NCI-H748 treated with DMSO at 0.1 percent for 48 hours (cell line): Measurements from ENCODE around the gene ICE1.
"Not testable (repeated sequence)": the region's sequence is repeated elsewhere in the genome, so short reads cannot be mapped to it uniquely, and the experiment has no call there.

Experiments
- DNase-seq: peaks from one replicate; lab custom pipeline; 2025; lab: John Stamatoyannopoulos, UW

Gene ICE1

GRCh38 chr5:5490774-5491347, 68.4 kb downstream of the ICE1 start:
- no peak for DNase-seq

- peak; percentile 93 for DNase-seq
Observed at GRCh38 chr5:5492087-5492933, 69.8 kb downstream of the ICE1 start.

DNA sequence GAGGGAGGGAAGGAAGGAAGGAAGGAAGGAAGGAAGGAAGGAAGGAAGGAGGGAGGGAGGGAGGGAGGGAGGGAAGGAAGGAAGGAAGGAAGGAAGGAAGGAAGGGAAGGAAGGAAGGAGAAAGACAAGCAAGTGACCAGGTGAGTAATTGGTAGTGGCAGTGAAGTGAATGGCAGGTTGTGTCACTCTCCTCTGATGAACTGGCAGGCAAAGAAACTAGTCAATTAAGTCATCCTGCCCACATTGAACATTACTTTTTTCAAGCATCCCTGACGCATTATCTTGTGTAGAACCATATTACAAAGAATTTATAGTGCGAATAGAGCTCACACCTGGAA, 70.4 kb downstream of the ICE1 start:
- not testable (repeated sequence) for DNase-seq

DNA sequence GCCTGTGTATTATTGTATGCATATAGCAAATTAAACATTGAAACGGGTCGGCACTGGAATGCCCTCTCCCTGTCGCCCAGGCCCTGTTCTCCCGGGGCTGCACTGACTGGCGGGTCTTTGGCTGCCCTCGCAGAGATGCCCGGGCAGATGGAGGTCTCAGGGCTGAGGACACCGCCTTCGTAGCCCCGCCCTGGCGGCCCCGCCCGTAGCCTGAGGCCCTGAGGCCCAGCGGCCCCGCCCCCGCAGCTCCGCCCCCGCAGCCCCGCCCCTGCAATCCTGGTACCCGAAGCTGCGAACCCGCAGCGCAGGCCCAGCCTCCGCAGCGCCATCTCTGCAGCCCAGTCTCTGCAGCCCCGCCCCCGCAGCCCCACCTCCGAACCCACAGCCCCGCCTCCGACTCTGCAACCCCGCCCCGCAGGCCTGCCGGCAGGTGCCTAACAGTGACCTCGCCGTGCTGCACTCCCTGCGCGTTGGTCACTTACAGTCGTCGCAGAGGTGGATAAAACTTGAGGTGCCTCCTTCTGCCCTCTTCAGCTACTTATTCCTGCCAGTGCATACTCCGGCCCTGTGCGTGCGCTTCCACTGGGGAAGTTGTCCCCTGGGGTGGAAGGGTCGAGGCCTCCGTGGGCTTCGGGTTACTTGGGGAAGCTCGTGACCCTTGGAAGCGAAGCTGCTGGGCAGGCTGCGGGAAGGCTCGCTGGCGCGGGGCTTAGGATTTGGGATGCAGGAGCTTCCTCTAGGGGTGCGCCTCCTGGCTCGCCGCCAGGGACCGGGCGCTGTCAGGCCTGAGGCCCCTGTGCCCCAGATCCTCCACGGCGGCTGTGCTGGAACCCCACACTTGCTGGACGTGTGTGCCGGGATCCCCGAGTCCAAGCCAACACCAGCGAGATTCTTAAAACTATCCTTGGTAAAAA, 72.3 kb downstream of the ICE1 start:
- DNase-seq = peak; percentile 31

DNA sequence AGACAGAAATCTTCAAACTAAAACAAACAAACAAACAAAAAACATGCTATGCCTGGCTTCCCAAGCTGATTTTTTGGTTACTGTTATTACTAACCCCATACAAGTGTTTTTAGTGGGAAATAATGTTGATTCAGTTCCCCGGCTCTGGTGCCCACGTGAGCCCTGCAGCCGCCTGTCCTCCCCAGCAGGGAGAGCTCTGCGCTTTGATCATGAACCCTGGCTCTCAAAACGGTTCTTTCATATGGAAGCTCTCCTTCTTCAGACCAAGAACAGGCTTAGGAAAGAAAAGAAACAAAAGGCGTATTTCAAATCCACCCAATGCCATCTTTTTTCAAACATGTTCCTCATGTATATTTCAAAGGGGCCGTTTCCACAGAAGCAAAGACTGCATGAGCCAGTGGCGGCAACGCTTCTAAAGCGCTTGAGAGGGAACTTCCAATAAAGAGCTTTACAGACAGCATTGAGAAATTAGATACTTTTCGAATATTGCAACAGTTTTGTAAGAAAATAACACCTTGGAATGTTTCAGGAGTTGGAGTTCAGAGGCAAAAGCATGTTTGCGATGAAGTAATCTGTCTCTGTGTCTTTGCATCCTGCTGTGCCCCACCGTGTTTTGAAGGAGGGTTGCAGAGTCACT, 74.8 kb downstream of the ICE1 start:
- DNase-seq = peak; percentile 75

DNA sequence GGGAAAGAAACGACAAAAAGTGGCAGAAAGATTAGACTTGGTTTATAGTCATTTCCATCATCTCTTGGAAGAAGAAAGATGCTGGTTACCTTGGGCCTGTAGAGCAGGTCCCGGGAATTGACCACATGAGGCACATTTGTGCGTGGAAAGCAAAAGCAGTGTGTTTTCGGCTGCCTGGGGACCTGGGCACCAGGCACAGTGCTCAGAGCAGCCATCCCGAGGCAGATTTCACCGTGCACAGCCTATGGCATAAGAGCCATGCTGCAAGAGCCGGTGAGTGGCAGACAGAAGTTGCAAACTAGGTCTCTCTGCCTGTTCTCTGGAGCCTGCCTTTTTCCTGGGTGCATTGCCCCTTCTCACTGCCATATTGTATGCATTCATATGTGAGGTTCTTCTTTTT, 77.0 kb downstream of the ICE1 start:
- DNase-seq = no peak

DNA sequence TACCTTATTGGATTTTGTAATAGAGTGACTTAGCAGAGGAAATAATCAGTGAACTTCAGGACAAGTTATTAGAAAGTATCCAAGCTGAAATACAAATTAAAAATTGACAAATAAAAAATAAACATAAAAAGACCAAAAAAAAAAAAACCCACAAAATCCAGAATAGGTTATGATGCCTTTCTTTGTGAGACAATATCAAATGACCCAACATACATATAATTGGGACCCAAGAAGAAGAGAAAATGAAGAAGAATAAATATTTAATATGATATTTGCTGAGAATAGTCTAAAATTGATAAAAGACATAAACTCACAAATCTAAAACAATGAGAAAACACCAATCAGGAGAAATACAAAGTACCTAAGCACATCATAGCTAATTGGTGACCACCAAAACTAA, 81.8 kb downstream of the ICE1 start:
- DNase-seq = no peak

DNA sequence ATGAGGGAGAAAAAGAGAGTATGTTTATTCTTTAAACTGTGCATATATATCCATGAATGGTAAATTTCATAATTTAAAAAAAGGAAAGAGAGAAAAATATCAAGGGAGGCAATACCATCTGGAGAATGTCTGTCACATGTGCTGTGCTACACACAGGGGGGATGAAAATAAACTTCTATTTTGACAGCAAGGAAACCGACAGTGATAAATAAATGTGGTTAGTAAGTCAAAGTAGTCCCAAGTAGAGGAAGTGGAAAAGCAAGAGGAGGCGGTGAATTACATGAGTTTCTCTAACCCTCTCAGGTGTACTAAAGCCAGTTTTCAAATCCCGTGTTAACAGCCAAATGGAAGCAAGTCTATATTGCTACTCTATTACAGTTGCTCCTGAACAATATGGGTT, 83.3 kb downstream of the ICE1 start:
- DNase-seq = no peak

GRCh38 chr5:5508391-5508790, 85.9 kb downstream of the ICE1 start:
- DNase-seq = no peak

DNA sequence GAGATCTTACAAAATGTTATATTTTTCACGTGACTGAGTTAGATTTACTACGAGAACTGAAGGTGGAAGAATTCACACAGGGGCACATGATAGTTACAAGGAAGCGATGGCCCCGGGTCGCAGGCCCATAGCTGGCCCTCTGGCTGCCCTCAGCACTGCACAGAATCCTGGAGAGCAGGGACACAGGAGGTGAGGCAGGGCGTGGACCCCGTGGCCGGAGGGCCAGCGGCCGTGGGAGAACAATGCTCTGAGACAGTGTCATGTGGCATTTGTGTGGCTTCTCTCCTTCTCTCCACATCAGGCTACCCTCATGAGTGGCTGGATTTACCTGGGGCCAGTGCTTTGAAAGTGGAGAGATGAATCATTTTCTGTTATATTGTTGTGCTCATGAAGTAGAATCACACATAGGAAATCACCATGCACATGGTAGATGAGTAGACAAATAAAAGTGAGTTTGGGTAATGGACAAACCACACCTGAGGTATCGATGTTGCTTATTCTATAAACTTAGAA, 89.5 kb downstream of the ICE1 start:
- DNase-seq = no peak

GRCh38 chr5:5512543-5512942, 90.1 kb downstream of the ICE1 start:
- no peak for DNase-seq

DNA sequence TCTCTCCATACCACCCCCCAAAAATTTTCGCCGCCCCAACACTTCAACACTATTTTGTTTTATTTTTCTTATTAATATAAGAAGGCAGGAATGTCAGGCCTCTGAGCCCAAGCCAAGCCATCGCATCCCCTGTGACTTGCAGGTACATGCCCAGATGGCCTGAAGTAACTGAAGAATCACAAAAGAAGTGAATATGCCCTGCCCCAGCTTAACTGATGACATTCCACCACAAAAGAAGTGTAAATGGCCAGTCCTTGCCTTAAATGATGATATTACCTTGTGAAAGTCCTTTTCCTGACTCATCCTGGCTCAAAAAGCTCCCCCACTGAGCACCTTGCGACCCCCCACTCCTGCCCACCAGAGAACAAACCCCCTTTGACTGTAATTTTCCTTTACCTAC, 98.1 kb downstream of the ICE1 start:
- DNase-seq = not testable (repeated sequence)

DNA sequence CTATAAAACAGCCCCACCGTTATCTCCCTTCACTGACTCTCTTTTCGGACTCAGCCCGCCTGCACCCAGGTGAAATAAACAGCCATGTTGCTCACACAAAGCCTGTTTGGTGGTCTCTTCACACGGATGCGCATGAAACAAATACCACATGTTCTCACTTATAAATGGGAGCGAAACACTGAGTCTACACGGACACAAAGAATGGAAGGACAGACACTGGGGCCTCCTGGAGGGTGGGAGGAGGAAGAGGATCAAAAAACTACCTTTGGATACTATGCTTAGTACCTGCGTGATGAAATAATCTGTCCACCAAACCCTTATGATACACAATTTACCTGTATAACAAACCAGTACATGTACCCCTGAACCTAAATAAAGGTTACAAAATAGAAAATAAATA, 98.6 kb downstream of the ICE1 start:
- DNase-seq = no peak

DNA sequence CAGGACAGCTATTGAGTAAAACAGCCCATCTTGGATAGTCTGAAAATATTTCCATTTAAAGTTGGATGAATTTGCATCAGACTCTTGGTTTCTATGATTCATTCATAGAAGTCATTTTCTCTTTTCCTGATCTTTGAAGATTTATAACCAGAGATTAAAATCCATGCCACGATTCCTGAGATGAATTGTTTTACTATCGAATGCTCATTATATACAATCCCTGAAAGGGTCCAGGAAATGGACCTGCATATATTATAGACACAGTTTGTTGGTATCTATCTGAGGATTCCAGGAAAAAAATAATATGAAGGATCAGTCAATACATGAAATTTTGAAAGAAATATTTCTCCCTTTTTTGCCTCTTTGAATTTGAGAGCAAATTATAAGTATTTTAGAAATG, 99.0 kb downstream of the ICE1 start:
- DNase-seq = no peak

DNA sequence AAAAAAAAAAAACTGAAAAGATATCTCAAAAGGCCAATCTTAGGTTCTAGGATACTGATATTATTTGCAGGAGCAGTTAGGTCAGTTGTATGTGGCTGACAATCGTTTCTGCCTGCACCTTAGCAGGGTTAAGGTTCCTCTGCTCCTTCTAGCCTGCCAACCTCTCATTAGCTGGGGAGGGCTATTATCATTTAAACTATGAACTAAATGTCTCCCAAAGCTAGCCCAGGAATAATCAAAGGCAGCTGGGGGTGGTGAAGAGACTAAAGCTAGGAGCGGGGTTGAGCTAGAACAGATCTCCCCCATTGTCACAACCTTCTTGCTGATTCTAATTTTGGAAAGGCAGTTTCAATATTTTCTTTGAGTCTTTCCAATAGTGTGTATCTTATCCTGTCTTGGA, 99.9 kb downstream of the ICE1 start:
- DNase-seq = no peak

GRCh38 chr5:5523066-5523505, 100.6 kb downstream of the ICE1 start:
- DNase-seq = no peak

DNA sequence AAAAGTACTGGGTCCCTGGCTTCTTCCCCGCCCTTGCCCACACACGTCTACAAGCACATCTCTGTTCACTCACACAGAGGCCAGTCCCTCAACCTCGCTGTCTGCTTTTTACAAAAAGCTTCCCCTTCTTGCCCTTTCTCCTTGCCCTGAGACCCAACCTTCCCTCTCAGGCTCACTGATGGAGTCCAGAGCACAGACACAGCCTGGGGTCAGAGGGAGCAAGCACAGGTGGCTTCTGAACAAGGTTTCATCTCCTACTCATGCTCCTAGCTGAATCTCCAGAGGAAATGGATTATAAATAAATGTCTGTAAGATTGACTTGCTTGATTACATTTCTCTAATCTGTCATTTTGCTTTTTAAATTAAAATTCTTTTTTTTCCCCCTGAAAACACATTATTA, 101.8 kb downstream of the ICE1 start:
- DNase-seq = no peak

- DNase-seq = no peak
Observed at GRCh38 chr5:5531371-5531770, 108.9 kb downstream of the ICE1 start.

- no peak for DNase-seq
Observed at GRCh38 chr5:5532306-5533076, 110.0 kb downstream of the ICE1 start.

- no peak for DNase-seq
Observed at GRCh38 chr5:5533927-5534326, 111.5 kb downstream of the ICE1 start.

GRCh38 chr5:5534333-5534732, 111.9 kb downstream of the ICE1 start:
- no peak for DNase-seq
